ENCODE measurements around the gene NCAPG2.

DNA sequence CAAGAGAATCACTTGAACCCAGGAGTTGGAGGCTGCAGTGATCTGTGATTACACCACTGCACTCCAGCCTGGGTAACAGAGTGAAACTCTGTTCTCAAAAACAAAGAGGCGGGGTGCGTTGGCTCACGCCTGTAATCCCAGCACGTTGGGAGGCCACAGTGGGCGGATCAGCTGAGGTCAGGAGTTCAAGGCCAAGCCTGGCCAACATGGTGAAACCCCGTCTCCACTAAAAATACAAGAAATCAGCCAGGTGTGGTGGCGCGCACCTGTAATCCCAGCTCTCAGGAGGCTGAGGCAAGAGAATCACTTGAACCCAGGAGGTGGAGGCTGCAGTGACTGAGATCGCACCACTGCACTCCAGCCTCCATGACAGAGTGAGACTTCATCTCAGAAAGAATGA, 42.4 kb upstream of the NCAPG2 start:
- TF ChIP-seq, protein P1, sequence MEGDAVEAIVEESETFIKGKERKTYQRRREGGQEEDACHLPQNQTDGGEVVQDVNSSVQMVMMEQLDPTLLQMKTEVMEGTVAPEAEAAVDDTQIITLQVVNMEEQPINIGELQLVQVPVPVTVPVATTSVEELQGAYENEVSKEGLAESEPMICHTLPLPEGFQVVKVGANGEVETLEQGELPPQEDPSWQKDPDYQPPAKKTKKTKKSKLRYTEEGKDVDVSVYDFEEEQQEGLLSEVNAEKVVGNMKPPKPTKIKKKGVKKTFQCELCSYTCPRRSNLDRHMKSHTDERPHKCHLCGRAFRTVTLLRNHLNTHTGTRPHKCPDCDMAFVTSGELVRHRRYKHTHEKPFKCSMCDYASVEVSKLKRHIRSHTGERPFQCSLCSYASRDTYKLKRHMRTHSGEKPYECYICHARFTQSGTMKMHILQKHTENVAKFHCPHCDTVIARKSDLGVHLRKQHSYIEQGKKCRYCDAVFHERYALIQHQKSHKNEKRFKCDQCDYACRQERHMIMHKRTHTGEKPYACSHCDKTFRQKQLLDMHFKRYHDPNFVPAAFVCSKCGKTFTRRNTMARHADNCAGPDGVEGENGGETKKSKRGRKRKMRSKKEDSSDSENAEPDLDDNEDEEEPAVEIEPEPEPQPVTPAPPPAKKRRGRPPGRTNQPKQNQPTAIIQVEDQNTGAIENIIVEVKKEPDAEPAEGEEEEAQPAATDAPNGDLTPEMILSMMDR (IDR thresholded peaks at IDR 0.05; ENCODE audit: poor library complexity, severe bottlenecking): no peak
- TF ChIP-seq POLR2AphosphoS5 (IDR thresholded peaks at IDR 0.05) (no peak), TAF1 (IDR thresholded peaks at IDR 0.05; ENCODE audit: low read depth) (no peak), EP300 (conservative IDR thresholded peaks at IDR 0.05; ENCODE audit: poor library complexity, severe bottlenecking) (no peak), MXI1 (conservative IDR thresholded peaks at IDR 0.05; ENCODE audit: poor library complexity, severe bottlenecking) (no peak)
- TF ChIP-seq, protein P2, sequence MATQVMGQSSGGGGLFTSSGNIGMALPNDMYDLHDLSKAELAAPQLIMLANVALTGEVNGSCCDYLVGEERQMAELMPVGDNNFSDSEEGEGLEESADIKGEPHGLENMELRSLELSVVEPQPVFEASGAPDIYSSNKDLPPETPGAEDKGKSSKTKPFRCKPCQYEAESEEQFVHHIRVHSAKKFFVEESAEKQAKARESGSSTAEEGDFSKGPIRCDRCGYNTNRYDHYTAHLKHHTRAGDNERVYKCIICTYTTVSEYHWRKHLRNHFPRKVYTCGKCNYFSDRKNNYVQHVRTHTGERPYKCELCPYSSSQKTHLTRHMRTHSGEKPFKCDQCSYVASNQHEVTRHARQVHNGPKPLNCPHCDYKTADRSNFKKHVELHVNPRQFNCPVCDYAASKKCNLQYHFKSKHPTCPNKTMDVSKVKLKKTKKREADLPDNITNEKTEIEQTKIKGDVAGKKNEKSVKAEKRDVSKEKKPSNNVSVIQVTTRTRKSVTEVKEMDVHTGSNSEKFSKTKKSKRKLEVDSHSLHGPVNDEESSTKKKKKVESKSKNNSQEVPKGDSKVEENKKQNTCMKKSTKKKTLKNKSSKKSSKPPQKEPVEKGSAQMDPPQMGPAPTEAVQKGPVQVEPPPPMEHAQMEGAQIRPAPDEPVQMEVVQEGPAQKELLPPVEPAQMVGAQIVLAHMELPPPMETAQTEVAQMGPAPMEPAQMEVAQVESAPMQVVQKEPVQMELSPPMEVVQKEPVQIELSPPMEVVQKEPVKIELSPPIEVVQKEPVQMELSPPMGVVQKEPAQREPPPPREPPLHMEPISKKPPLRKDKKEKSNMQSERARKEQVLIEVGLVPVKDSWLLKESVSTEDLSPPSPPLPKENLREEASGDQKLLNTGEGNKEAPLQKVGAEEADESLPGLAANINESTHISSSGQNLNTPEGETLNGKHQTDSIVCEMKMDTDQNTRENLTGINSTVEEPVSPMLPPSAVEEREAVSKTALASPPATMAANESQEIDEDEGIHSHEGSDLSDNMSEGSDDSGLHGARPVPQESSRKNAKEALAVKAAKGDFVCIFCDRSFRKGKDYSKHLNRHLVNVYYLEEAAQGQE (IDR thresholded peaks at IDR 0.05; ENCODE audit: borderline replicate concordance): no peak
